HG02840 (cell line): ENCODE results near the gene LDB3.

Source experiments
- ATAC-seq: cut with Tn5 transposase; IDR thresholded peaks from one replicate; pipeline ENCODE4 v1.9.1; 2021; ENCODE audit warnings: mild to moderate bottlenecking, moderate library complexity, moderate number of reproducible peaks; ENCODE audit not compliant: unreplicated experiment, low FRiP score

Gene LDB3

GRCh38 chr10:86651021-86651471 is 17.3 kb upstream of the LDB3 start:
- no peak for ATAC-seq

- no peak for ATAC-seq
These were observed 16.5 kb upstream of the LDB3 start for GRCh38 chr10:86651631-86652331.

- no peak for ATAC-seq
These were observed 15.7 kb upstream of the LDB3 start for GRCh38 chr10:86652361-86653202.

- ATAC-seq = no peak
These were observed 14.9 kb upstream of the LDB3 start for GRCh38 chr10:86653379-86653778.

GRCh38 chr10:86653987-86654386 is 14.3 kb upstream of the LDB3 start:
- no peak for ATAC-seq

- ATAC-seq = no peak
These were observed 13.7 kb upstream of the LDB3 start, which contains the start of gene OPN4 for GRCh38 chr10:86654411-86655172. TSS of gene OPN4 (plus strand) at chr10:86654547. CDS start at chr10:86654784, 237 bp downstream.

- no peak for ATAC-seq
These were observed 13.2 kb upstream of the LDB3 start for GRCh38 chr10:86655173-86655540.

GRCh38 chr10:86655596-86655995 is 12.7 kb upstream of the LDB3 start:
- ATAC-seq = no peak

GRCh38 chr10:86657011-86657395 is 11.3 kb upstream of the LDB3 start:
- ATAC-seq = no peak

- ATAC-seq = no peak
These were observed 10.8 kb upstream of the LDB3 start for GRCh38 chr10:86657396-86658011.

- ATAC-seq = no peak
These were observed 10.0 kb upstream of the LDB3 start for GRCh38 chr10:86658261-86658741.

- ATAC-seq = no peak
These were observed 9.6 kb upstream of the LDB3 start for GRCh38 chr10:86658751-86659150.

- no peak for ATAC-seq
These were observed 9.1 kb upstream of the LDB3 start for GRCh38 chr10:86659161-86659691.

GRCh38 chr10:86659721-86660453 is 8.4 kb upstream of the LDB3 start:
- ATAC-seq = no peak

GRCh38 chr10:86661161-86662025 is 6.9 kb upstream of the LDB3 start:
- ATAC-seq = no peak

- ATAC-seq = no peak
These were observed 5.9 kb upstream of the LDB3 start for GRCh38 chr10:86662186-86663045.

- ATAC-seq = no peak
These were observed 5.3 kb upstream of the LDB3 start for GRCh38 chr10:86663046-86663345.
